ENCODE results near the gene RAPGEF4. TPM values are rescaled to one million over a fixed set of nuclear protein-coding genes. Genes with fewer than 3 reads are reported as not detected.

Gene RAPGEF4
- total and polyA plus RNA-seq, 2 of the 8 experiments (the other 6 are each of a cell fraction or from before 2014, with no cell fraction given): 1.2 to 2.6 TPM

GRCh38 chr2:173099804-173100203 lies 364.2 kb downstream of the RAPGEF4 start:
- H2BK120ac ChIP-seq (replicated peaks; ENCODE audit: low read depth, low read length): no peak overlapping the region
- no peak overlapping the region for H3K14ac ChIP-seq (ENCODE audit: insufficient read length)
- no peak overlapping the region for H4K5ac ChIP-seq (ENCODE audit: insufficient read length, low read depth, low read length)
- H3K4ac ChIP-seq (replicated peaks; ENCODE audit: insufficient read length, low read depth, low read length): no peak overlapping the region
- H3K36me3 ChIP-seq (ENCODE audit: control insufficient read depth in 2 of 4, insufficient read depth in 4 of 4, low read length in 3 of 4): no peaks in the 10 kb centered on the region
- H4K91ac ChIP-seq (replicated peaks; ENCODE audit: insufficient read length, low read length): no peak overlapping the region
- H3K23me2 ChIP-seq (ENCODE audit: low read depth, low read length): no peaks in the 10 kb centered on the region
- H2AK5ac ChIP-seq (ENCODE audit: low read depth, low read length): no peak overlapping the region
- no peaks in the 10 kb centered on the region for H3K27me3 ChIP-seq (replicated peaks in 1 of 4; ENCODE audit: control insufficient read depth in 3 of 4, extremely low read depth in 1 of 4, insufficient read depth in 3 of 4, low read length in 3 of 4)
- H4K8ac ChIP-seq (ENCODE audit: extremely low read depth, insufficient read depth, low read length): no peak overlapping the region
- H3K18ac ChIP-seq (ENCODE audit: extremely low read depth, low read length): no peak overlapping the region
- no peak overlapping the region for H2BK15ac ChIP-seq (ENCODE audit: low read length)
- no peak overlapping the region for H2BK5ac ChIP-seq (ENCODE audit: low read depth, low read length)
- H2BK12ac ChIP-seq (ENCODE audit: low read depth, low read length): no peak overlapping the region
- H3K56ac ChIP-seq (replicated peaks; ENCODE audit: insufficient read length, low read depth, low read length): no peak overlapping the region
- no peak for TF ChIP-seq RFX5 (IDR thresholded peaks at IDR 0.05; ENCODE audit: borderline replicate concordance, low read depth, low read length)
- no peak for TF ChIP-seq SIX5 (IDR thresholded peaks at IDR 0.05; ENCODE audit: low read depth, low read length)
- TF ChIP-seq NANOG (IDR thresholded peaks at IDR 0.05; ENCODE audit: insufficient read depth, low read depth, low read length, poor library complexity, severe bottlenecking): no peak
- TF ChIP-seq TAF1 (IDR thresholded peaks at IDR 0.05; ENCODE audit: low read depth, low read length): no peak
- no peak for TF ChIP-seq CEBPB (IDR thresholded peaks at IDR 0.05; ENCODE audit: low read depth, low read length)
- no peak for TF ChIP-seq KDM5A (IDR thresholded peaks at IDR 0.05; ENCODE audit: low read length)
- TF ChIP-seq TAF7 (optimal IDR thresholded peaks at IDR 0.05; ENCODE audit: borderline replicate concordance, low read depth, low read length): no peak
- no peak for TF ChIP-seq ZNF274 (IDR thresholded peaks at IDR 0.05; ENCODE audit: borderline replicate concordance, extremely low read depth, low read length)
- no peak for TF ChIP-seq RAD21 (IDR thresholded peaks at IDR 0.05 in 1 of 2, conservative IDR thresholded peaks at IDR 0.05 in 1 of 2; ENCODE audit: low read depth in 2 of 2, low read length in 2 of 2)
- H2BK20ac ChIP-seq (ENCODE audit: low read length): no peak overlapping the region
- H4K20me1 ChIP-seq (replicated peaks in 1 of 2; ENCODE audit: control insufficient read depth in 1 of 2, insufficient read depth in 2 of 2, low read length in 2 of 2): no peaks in the 10 kb centered on the region
- POLR2A ChIA-PET (ENCODE audit: partially characterized antibody): no interaction called here
- no peak overlapping the region for H3K27ac ChIP-seq (ENCODE audit: low read depth, low read length)
- H3K4me3 ChIP-seq (ENCODE audit: extremely low read depth in 1 of 4, insufficient read depth in 2 of 4, low read depth in 3 of 4, low read length in 4 of 4): no peak overlapping the region
- H3K9ac ChIP-seq (replicated peaks in 1 of 4; ENCODE audit: extremely low read depth in 1 of 4, low read depth in 3 of 4, low read length in 3 of 4): no peak overlapping the region
- H3K79me2 ChIP-seq (ENCODE audit: control insufficient read depth in 1 of 2, insufficient read depth in 2 of 2, low read length in 2 of 2): no peaks in the 10 kb centered on the region
- H3K4me2 ChIP-seq (ENCODE audit: insufficient read depth in 1 of 2, low read depth in 2 of 2, low read length in 2 of 2): no peak overlapping the region
- WGBS, 2 experiments (ENCODE audit: extremely low coverage in 1 of 2, insufficient coverage in 1 of 2, insufficient read length in 1 of 2, insufficient replicate concordance in 2 of 2, low coverage in 1 of 2, low lambda C conversion rate in 2 of 2, missing lambda C conversion rate in 1 of 2): 93% methylated on average over 2 of the region's 2 CpGs; no CpG with 5 or more reads in 1 of the 2 experiments
- H3K79me1 ChIP-seq (ENCODE audit: low read depth, low read length): no peaks in the 10 kb centered on the region
- DNase-seq (ENCODE audit: low read depth in 1 of 2, low spot score in 2 of 2) (no peak), FAIRE-seq (no peak)
- no peaks in the 10 kb centered on the region for H3K4me1 ChIP-seq (replicated peaks in 1 of 4; ENCODE audit: control insufficient read depth in 3 of 4, insufficient read depth in 4 of 4, low read length in 3 of 4)
- H3K9me3 ChIP-seq (ENCODE audit: insufficient read depth in 2 of 2, low read depth in 1 of 2, low read length in 1 of 2): no peaks in the 10 kb centered on the region
- H2AFZ ChIP-seq (ENCODE audit: low read length): no peak overlapping the region
- H3K23ac ChIP-seq (ENCODE audit: insufficient read length): no peak overlapping the region
- CTCF ChIA-PET (ENCODE audit: partially characterized antibody): interaction anchor here (0.9 to 3.5 kb wide), 3 partner anchors 8 to 130 kb away, joined by 3 to 8 read pairs (median 3); no protein-coding TSS in a partner anchor

All from H1 (cell line).